Panc1 (cell line): ENCODE results near the gene FKBP2. TPM values are rescaled to one million over a fixed set of nuclear protein-coding genes. Genes with fewer than 3 reads are reported as not detected.

Experiments
- ATAC-seq: fragments of 200-7000 bp; cut with Tn5 transposase; 2 replicates; pipeline ENCODE4 v1.9.1; 2020; ENCODE audit warnings: mild to moderate bottlenecking, moderate library complexity
- BruUV-seq: library from RNA; stranded (reverse); fragments of 400-500 nt; replicated peaks from 2 replicates; lab custom pipeline; 2021; lab: Mats Ljungman, UMichigan
- CTCF ChIA-PET: fragments of 300-600 bp; sonication (Branson Sonifier 250); formaldehyde crosslinking; loops from one replicate; lab custom pipeline; 2022; ENCODE audit warnings: antibody characterized with exemption; lab: Charles Lee
- POLR2A ChIA-PET: fragments of 300-600 bp; sonication (Branson Sonifier 250); formaldehyde crosslinking; loops from one replicate; lab custom pipeline; 2022; ENCODE audit warnings: antibody characterized with exemption; lab: Charles Lee
- DNase-seq: peaks from one replicate; pipeline ENCODE4 v3.0.0-alpha.2; 2010; ENCODE audit warnings: low read depth, low spot score
- H3K27ac ChIP-seq: 2 replicates; pipeline ENCODE4 v1.5.1; 2011; ENCODE audit warnings: mild to moderate bottlenecking, low read length, inconsistent platforms
- H3K27me3 ChIP-seq: fragments of 200-500 bp; sonication (Bioruptor generic); 2 replicates; pipeline ENCODE4 v1.6.0; 2014; ENCODE audit warnings: low read length, inconsistent platforms; ENCODE audit not compliant: control insufficient read depth, insufficient read depth
- H3K36me3 ChIP-seq: fragments of 200-500 bp; sonication (Bioruptor generic); 2 replicates; pipeline ENCODE4 v1.5.1; 2014; ENCODE audit warnings: inconsistent platforms, mild to moderate bottlenecking, low read length, moderate library complexity; ENCODE audit not compliant: control insufficient read depth, insufficient read depth
- H3K4me1 ChIP-seq: 2 replicates; pipeline ENCODE4 v1.5.1; 2011; ENCODE audit warnings: inconsistent platforms, mild to moderate bottlenecking, low read length, moderate library complexity; ENCODE audit not compliant: control insufficient read depth, insufficient read depth
- H3K4me3 ChIP-seq, 2 experiments: 2 replicates each; pipeline ENCODE4 v1.5.1; 2011 to 2012; ENCODE audit warnings: low read depth in 2 of 2, low read length in 2 of 2, mild to moderate bottlenecking in 2 of 2, inconsistent platforms in 1 of 2, moderate library complexity in 1 of 2
- H3K9me3 ChIP-seq: fragments of 200-500 bp; sonication (Bioruptor generic); 2 replicates; pipeline ENCODE4 v1.5.1; 2014; ENCODE audit warnings: low read depth, mild to moderate bottlenecking, inconsistent platforms, low read length, moderate library complexity; ENCODE audit not compliant: control insufficient read depth, insufficient read depth
- POLR2AphosphoS5 ChIP-seq: IDR thresholded peaks from 2 replicates; pipeline ENCODE4 v1.6.1; 2012; ENCODE audit warnings: mild to moderate bottlenecking, low read depth, low read length, moderate library complexity
- SIN3A ChIP-seq: IDR thresholded peaks from 2 replicates; pipeline ENCODE4 v1.6.1; 2012; ENCODE audit warnings: low read depth, mild to moderate bottlenecking, low read length, moderate library complexity, borderline replicate concordance; ENCODE audit not compliant: insufficient read depth
- TCF7L2 ChIP-seq: IDR thresholded peaks from 2 replicates; pipeline ENCODE4 v1.6.1; 2011; ENCODE audit warnings: mild to moderate bottlenecking, low read depth, low read length, inconsistent platforms
- in situ Hi-C: cut with HindIII; loops from 2 replicates; pipeline ENCODE4 v1.10.0; 2016; ENCODE audit warnings: low sequenced_read_pairs, low pct_unique_long_range_greater_than_20kb
- intact Hi-C: fragments of 100-400 bp; cut with micrococcal nuclease; formaldehyde crosslinking; loops from one replicate; pipeline ENCODE4 v1.10.0; 2022; ENCODE audit not compliant: unreplicated experiment
- total RNA-seq: library from RNA; stranded (reverse); gene quantifications from one replicate; pipeline ENCODE4 v1.2.1, GENCODE V29; 2021; ENCODE audit not compliant: unreplicated experiment
- TF ChIP-seq, protein P1 (sequence below), 2 experiments: IDR thresholded peaks; 2 replicates each; pipeline ENCODE4 v1.6.1; 2011 to 2012; ENCODE audit warnings: low read depth in 2 of 2, control low read depth in 1 of 2, low read length in 1 of 2, mild to moderate bottlenecking in 1 of 2, moderate library complexity in 1 of 2; ENCODE audit not compliant: insufficient read depth in 1 of 2
- TF ChIP-seq, protein P2 (sequence below): fragments of 450-650 bp; IDR thresholded peaks from 2 replicates; pipeline ENCODE4 v1.5.1; 2017; ENCODE audit warnings: mild to moderate bottlenecking

The FKBP2 gene
- total RNA-seq, 1 experiment from 2014 or later: 71.8 TPM

DNA sequence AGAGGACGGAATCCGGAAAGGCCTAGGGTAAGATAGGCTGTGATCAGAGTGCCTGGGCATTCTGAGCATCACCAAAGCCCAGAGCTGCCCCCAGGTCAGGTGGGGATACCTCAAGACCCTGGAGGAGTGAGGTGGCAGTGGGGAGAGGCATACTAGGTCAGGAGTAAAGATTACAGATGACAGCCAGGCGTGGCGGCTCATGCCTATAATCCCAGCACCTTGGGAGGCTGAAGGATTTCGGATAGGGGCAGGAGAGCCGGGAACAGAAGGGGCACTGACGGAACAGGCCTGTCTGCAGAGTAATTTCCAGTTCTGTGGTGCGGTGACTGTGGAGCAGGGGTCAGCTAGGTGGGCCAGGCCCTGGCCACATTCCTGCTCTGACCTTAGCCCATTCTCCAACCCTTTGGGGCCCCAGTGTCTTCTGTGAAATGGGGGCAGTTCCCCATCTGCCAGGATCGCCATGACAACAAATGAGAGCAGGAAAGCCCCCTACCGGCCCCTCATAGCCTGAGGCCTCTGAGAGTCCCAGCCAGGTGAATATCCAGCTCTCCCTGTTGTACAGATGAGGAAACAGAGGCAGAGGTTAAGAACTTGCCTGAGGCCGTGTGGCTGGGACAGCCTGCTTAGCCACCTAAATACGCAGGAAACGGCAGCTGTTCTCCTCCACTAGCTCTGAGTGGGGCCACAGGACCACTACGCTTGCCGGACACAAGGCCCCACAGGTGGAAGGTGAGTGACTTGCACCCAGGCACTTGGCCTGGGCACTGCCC lies 34.3 kb downstream of the FKBP2 start:
- POLR2A ChIA-PET: interaction anchor here (1.0 kb wide), 1 partner anchor 9 kb away, joined by 3 read pairs; the partner anchor contains the start of gene BAD
- ATAC-seq (no peak), DNase-seq (no peak)
- in situ Hi-C loops (no loop called here), intact Hi-C loops (no loop called here)
- H3K4me1 ChIP-seq: no peaks in the 10 kb centered on the region
- TF ChIP-seq, protein P1, sequence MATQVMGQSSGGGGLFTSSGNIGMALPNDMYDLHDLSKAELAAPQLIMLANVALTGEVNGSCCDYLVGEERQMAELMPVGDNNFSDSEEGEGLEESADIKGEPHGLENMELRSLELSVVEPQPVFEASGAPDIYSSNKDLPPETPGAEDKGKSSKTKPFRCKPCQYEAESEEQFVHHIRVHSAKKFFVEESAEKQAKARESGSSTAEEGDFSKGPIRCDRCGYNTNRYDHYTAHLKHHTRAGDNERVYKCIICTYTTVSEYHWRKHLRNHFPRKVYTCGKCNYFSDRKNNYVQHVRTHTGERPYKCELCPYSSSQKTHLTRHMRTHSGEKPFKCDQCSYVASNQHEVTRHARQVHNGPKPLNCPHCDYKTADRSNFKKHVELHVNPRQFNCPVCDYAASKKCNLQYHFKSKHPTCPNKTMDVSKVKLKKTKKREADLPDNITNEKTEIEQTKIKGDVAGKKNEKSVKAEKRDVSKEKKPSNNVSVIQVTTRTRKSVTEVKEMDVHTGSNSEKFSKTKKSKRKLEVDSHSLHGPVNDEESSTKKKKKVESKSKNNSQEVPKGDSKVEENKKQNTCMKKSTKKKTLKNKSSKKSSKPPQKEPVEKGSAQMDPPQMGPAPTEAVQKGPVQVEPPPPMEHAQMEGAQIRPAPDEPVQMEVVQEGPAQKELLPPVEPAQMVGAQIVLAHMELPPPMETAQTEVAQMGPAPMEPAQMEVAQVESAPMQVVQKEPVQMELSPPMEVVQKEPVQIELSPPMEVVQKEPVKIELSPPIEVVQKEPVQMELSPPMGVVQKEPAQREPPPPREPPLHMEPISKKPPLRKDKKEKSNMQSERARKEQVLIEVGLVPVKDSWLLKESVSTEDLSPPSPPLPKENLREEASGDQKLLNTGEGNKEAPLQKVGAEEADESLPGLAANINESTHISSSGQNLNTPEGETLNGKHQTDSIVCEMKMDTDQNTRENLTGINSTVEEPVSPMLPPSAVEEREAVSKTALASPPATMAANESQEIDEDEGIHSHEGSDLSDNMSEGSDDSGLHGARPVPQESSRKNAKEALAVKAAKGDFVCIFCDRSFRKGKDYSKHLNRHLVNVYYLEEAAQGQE (IDR thresholded peaks at IDR 0.05; ENCODE audit: insufficient read depth in 1 of 2, low read depth in 2 of 2, low read length in 1 of 2): no peak
- TF ChIP-seq POLR2AphosphoS5: no peak
- TF ChIP-seq TCF7L2: no peak
- no peak for TF ChIP-seq SIN3A
- TF ChIP-seq, protein P2, sequence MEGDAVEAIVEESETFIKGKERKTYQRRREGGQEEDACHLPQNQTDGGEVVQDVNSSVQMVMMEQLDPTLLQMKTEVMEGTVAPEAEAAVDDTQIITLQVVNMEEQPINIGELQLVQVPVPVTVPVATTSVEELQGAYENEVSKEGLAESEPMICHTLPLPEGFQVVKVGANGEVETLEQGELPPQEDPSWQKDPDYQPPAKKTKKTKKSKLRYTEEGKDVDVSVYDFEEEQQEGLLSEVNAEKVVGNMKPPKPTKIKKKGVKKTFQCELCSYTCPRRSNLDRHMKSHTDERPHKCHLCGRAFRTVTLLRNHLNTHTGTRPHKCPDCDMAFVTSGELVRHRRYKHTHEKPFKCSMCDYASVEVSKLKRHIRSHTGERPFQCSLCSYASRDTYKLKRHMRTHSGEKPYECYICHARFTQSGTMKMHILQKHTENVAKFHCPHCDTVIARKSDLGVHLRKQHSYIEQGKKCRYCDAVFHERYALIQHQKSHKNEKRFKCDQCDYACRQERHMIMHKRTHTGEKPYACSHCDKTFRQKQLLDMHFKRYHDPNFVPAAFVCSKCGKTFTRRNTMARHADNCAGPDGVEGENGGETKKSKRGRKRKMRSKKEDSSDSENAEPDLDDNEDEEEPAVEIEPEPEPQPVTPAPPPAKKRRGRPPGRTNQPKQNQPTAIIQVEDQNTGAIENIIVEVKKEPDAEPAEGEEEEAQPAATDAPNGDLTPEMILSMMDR: no peak
- H3K36me3 ChIP-seq: no peaks in the 10 kb centered on the region; the same call in 1 of the 2 replicates
- H3K27me3 ChIP-seq: no peaks in the 10 kb centered on the region
- H3K4me3 ChIP-seq: no peak overlapping the region
- no peak overlapping the region for H3K27ac ChIP-seq
- no peaks in the 10 kb centered on the region for H3K9me3 ChIP-seq
- CTCF ChIA-PET: no interaction called here
- no TSS peak for BruUV-seq

DNA sequence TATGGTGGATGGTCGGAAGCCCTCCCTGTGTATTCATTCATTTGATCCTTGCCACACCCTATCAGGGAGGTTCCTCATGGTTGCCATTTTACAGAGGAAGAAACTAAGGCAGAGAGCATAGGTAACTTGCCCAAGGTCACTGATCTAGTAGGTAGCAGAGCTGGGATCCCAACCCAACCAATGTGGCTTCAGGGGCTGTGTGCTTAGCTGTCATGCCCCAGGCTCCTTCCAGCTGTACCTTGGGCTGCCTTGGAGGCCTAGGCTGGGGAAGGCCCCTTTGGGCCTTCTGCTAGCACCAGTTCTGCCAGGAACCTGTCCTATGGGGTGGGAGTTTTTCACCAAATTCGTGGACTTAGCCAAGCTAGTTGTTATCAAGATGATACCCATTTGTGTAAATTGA lies 34.9 kb downstream of the FKBP2 start:
- H3K27ac ChIP-seq: no peak overlapping the region
- TF ChIP-seq POLR2AphosphoS5: no peak
- TF ChIP-seq TCF7L2: no peak
- TF ChIP-seq, protein P2: no peak
- no peak for TF ChIP-seq SIN3A
- TF ChIP-seq, protein P1 (IDR thresholded peaks at IDR 0.05; ENCODE audit: insufficient read depth in 1 of 2, low read depth in 2 of 2, low read length in 1 of 2): no peak
- H3K27me3 ChIP-seq: no peaks in the 10 kb centered on the region
- in situ Hi-C loops: no loop called here
- ATAC-seq (no peak), DNase-seq (no peak)
- H3K9me3 ChIP-seq: no peaks in the 10 kb centered on the region
- no peaks in the 10 kb centered on the region for H3K4me1 ChIP-seq
- H3K36me3 ChIP-seq: no peaks in the 10 kb centered on the region
- ChIA-PET POLR2A (interaction anchor here (1.0 kb wide), 1 partner anchor 9 kb away, joined by 3 read pairs; the partner anchor contains the start of gene BAD), CTCF (no interaction called here)
- intact Hi-C loops: no loop called here
- H3K4me3 ChIP-seq: no peak overlapping the region
- BruUV-seq: no TSS peak
